Astrocyte of the cerebellum (primary cell): ENCODE measurements around the gene ARHGAP10.

Experiments
- DNase-seq: peaks from one replicate; pipeline ENCODE4 v3.0.0-alpha.2; 2011; ENCODE audit warnings: low read depth
- H3K4me3 ChIP-seq: 2 replicates; pipeline ENCODE4 v1.5.1; 2011; ENCODE audit warnings: mild to moderate bottlenecking, low read depth, low read length, moderate library complexity
- CTCF ChIP-seq: IDR thresholded peaks from 2 replicates; pipeline ENCODE4 v1.5.1; 2012; ENCODE audit warnings: low read length, low read depth, moderate library complexity, mild to moderate bottlenecking; ENCODE audit errors: missing control alignments
- in situ Hi-C: cut with HindIII; loops from 2 replicates; pipeline ENCODE4 v1.10.0; 2017; ENCODE audit warnings: low sequenced_read_pairs

ARHGAP10 gene

GRCh38 chr4:148097801-148098200, 365.9 kb downstream of the ARHGAP10 start:
- in situ Hi-C loops = no loop called here

GRCh38 chr4:148101235-148101634, 369.3 kb downstream of the ARHGAP10 start:
- no peak overlapping the region for H3K4me3 ChIP-seq
- no peak for TF ChIP-seq CTCF
- in situ Hi-C loops = no loop called here
- DNase-seq = no peak

More at GRCh38 chr4:148097801-148098200, 365.9 kb downstream of the ARHGAP10 start:
- no peak overlapping the region for H3K4me3 ChIP-seq
- no peak for DNase-seq
- no peak for TF ChIP-seq CTCF

- no peak for TF ChIP-seq CTCF
- H3K4me3 ChIP-seq = no peak overlapping the region
- in situ Hi-C loops = no loop called here
- no peak for DNase-seq
These were observed 369.9 kb downstream of the ARHGAP10 start for GRCh38 chr4:148101790-148102189.

GRCh38 chr4:148103597-148104355, 371.9 kb downstream of the ARHGAP10 start:
- no peak for TF ChIP-seq CTCF
- in situ Hi-C loops = no loop called here
- no peak overlapping the region for H3K4me3 ChIP-seq
- DNase-seq = no peak

GRCh38 chr4:148108766-148109165, 376.9 kb downstream of the ARHGAP10 start:
- TF ChIP-seq CTCF = no peak
- H3K4me3 ChIP-seq = no peak overlapping the region
- DNase-seq = no peak
- in situ Hi-C loops = no loop called here

GRCh38 chr4:148109216-148109615, 377.3 kb downstream of the ARHGAP10 start:
- DNase-seq = no peak
- in situ Hi-C loops = no loop called here
- H3K4me3 ChIP-seq = no peak overlapping the region
- no peak for TF ChIP-seq CTCF
